Activated CD4-positive, alpha-beta memory T cell treated with anti-CD3 and anti-CD28 coated beads, Interleukin-2, amount 10 ng/mL, durations not matched to agents 7 days and 5 days (primary cell): ENCODE results near the gene EXOC3L4. TPM values are rescaled to one million over a fixed set of nuclear protein-coding genes. Genes with fewer than 3 reads are reported as not detected.

Source experiments
- CTCF ChIA-PET: fragments of 350-600 bp; sonication (Branson Sonifier 250); formaldehyde crosslinking; loops from one replicate; lab custom pipeline; 2021; ENCODE audit warnings: antibody characterized with exemption, inconsistent platforms; lab: Charles Lee
- POLR2A ChIA-PET: fragments of 350-600 bp; sonication (Branson Sonifier 250); formaldehyde crosslinking; loops from one replicate; lab custom pipeline; 2021; ENCODE audit warnings: antibody characterized with exemption; lab: Charles Lee
- DNase-seq: peaks from one replicate; pipeline ENCODE4 v3.0.0-alpha.2; 2020
- H3K27ac Mint-ChIP-seq: one replicate; pipeline ENCODE4 v1.8.0; 2021; ENCODE audit warnings: mild to moderate bottlenecking, mixed read lengths
- H3K27me3 Mint-ChIP-seq: one replicate; pipeline ENCODE4 v1.8.0; 2021; ENCODE audit warnings: mixed read lengths
- H3K36me3 Mint-ChIP-seq: one replicate; pipeline ENCODE4 v1.8.0; 2021; ENCODE audit warnings: low read depth, mixed read lengths
- H3K4me1 Mint-ChIP-seq: one replicate; pipeline ENCODE4 v1.8.0; 2021; ENCODE audit warnings: mixed read lengths
- H3K4me3 Mint-ChIP-seq: one replicate; pipeline ENCODE4 v1.8.0; 2021; ENCODE audit warnings: mild to moderate bottlenecking, mixed read lengths
- H3K9me3 Mint-ChIP-seq: one replicate; pipeline ENCODE4 v1.8.0; 2021; ENCODE audit warnings: mixed read lengths
- total RNA-seq, 2 experiments: library from RNA; stranded (reverse); gene quantifications; one replicate each; pipeline ENCODE4 v1.2.3, GENCODE V29; 2021

The EXOC3L4 gene
- total RNA-seq, 2 experiments from 2014 or later: not detected

- ChIA-PET POLR2A (no interaction called here), CTCF (no interaction called here)
- no peak overlapping the region for H3K4me3 Mint-ChIP-seq
Measured at GRCh38 chr14:103089386-103090335, 4.9 kb upstream of the EXOC3L4 start.

GRCh38 chr14:103090481-103091020 is 4.0 kb upstream of the EXOC3L4 start:
- no peaks in the 10 kb centered on the region for H3K36me3 Mint-ChIP-seq
- ChIA-PET POLR2A (no interaction called here), CTCF (interaction anchor here (0.6 kb wide), 1 partner anchor 498 kb away, joined by 4 read pairs; no protein-coding TSS in a partner anchor)
- peaks cover 1% of the 10 kb centered on the region for H3K27me3 Mint-ChIP-seq
- peak overlapping the region; percentile 17 for H3K4me3 Mint-ChIP-seq
- DNase-seq: no peak
- H3K9me3 Mint-ChIP-seq: no peaks in the 10 kb centered on the region
- H3K4me1 Mint-ChIP-seq: peaks cover 7% of the 10 kb centered on the region
- H3K27ac Mint-ChIP-seq: no peak overlapping the region

More at GRCh38 chr14:103089386-103090335, 4.9 kb upstream of the EXOC3L4 start:
- no peak for DNase-seq
- Mint-ChIP-seq H3K27ac (no peak overlapping the region), H3K36me3 (no peaks in the 10 kb centered on the region), H3K4me1 (peaks cover 7% of the 10 kb centered on the region), H3K9me3 (no peaks in the 10 kb centered on the region), H3K27me3 (peaks cover 4% of the 10 kb centered on the region)

- Mint-ChIP-seq H3K9me3 (no peaks in the 10 kb centered on the region), H3K27ac (no peak overlapping the region), H3K4me1 (peaks cover 7% of the 10 kb centered on the region), H3K4me3 (peak overlapping the region; percentile 17), H3K36me3 (no peaks in the 10 kb centered on the region), H3K27me3 (no peaks in the 10 kb centered on the region)
- DNase-seq: peak; percentile 78
- CTCF ChIA-PET: interaction anchor here (0.6 to 1.4 kb wide), 2 partner anchors 396 to 497 kb away, joined by 3 to 4 read pairs; no protein-coding TSS in a partner anchor
- POLR2A ChIA-PET: no interaction called here
Measured at GRCh38 chr14:103091041-103091882, 3.3 kb upstream of the EXOC3L4 start.

- no peaks in the 10 kb centered on the region for H3K27me3 Mint-ChIP-seq
- H3K9me3 Mint-ChIP-seq: no peaks in the 10 kb centered on the region
- CTCF ChIA-PET: interaction anchor here (0.9 to 1.4 kb wide), 2 partner anchors 97 to 396 kb away, joined by 3 to 4 read pairs; no protein-coding TSS in a partner anchor
- POLR2A ChIA-PET: no interaction called here
- H3K4me1 Mint-ChIP-seq: peaks cover 7% of the 10 kb centered on the region
- DNase-seq: no peak
- no peak overlapping the region for H3K27ac Mint-ChIP-seq
- no peak overlapping the region for H3K4me3 Mint-ChIP-seq
- no peaks in the 10 kb centered on the region for H3K36me3 Mint-ChIP-seq
Measured at GRCh38 chr14:103091883-103092222, 2.7 kb upstream of the EXOC3L4 start.

- Mint-ChIP-seq H3K9me3 (no peaks in the 10 kb centered on the region), H3K27me3 (no peaks in the 10 kb centered on the region), H3K4me3 (no peak overlapping the region), H3K36me3 (no peaks in the 10 kb centered on the region), H3K4me1 (peaks cover 7% of the 10 kb centered on the region), H3K27ac (no peak overlapping the region)
- CTCF ChIA-PET: interaction anchor here (0.6 kb wide), 1 partner anchor 11 kb away, joined by 5 read pairs; no protein-coding TSS in a partner anchor
- no peak for DNase-seq
- POLR2A ChIA-PET: no interaction called here
Measured at GRCh38 chr14:103093856-103094405, 594 bp upstream of the EXOC3L4 start.

GRCh38 chr14:103095210-103095778 is 769 bp downstream of the EXOC3L4 start:
- H3K36me3 Mint-ChIP-seq: no peaks in the 10 kb centered on the region
- peaks cover 7% of the 10 kb centered on the region for H3K4me1 Mint-ChIP-seq
- no peaks in the 10 kb centered on the region for H3K9me3 Mint-ChIP-seq
- POLR2A ChIA-PET: no interaction called here
- H3K4me3 Mint-ChIP-seq: no peak overlapping the region
- CTCF ChIA-PET: interaction anchor here (2.6 kb wide), 1 partner anchor 10 kb away, joined by 25 read pairs; no protein-coding TSS in a partner anchor
- H3K27me3 Mint-ChIP-seq: no peaks in the 10 kb centered on the region
- no peak for DNase-seq
- no peak overlapping the region for H3K27ac Mint-ChIP-seq

- CTCF ChIA-PET: interaction anchor here (0.6 to 2.6 kb wide), 3 partner anchors 9 to 281 kb away, joined by 3 to 25 read pairs (median 4); no protein-coding TSS in a partner anchor
- H3K4me3 Mint-ChIP-seq: no peak overlapping the region
- DNase-seq: no peak
- H3K4me1 Mint-ChIP-seq: peaks cover 2% of the 10 kb centered on the region
- POLR2A ChIA-PET: no interaction called here
- H3K27ac Mint-ChIP-seq: no peak overlapping the region
- no peaks in the 10 kb centered on the region for H3K36me3 Mint-ChIP-seq
- peaks cover 3% of the 10 kb centered on the region for H3K27me3 Mint-ChIP-seq
- H3K9me3 Mint-ChIP-seq: no peaks in the 10 kb centered on the region
Measured at GRCh38 chr14:103096387-103096786, 1.9 kb downstream of the EXOC3L4 start.

GRCh38 chr14:103097244-103097993 is 2.9 kb downstream of the EXOC3L4 start:
- Mint-ChIP-seq H3K36me3 (no peaks in the 10 kb centered on the region), H3K27me3 (peaks cover 10% of the 10 kb centered on the region), H3K27ac (no peak overlapping the region), H3K4me3 (no peak overlapping the region), H3K9me3 (no peaks in the 10 kb centered on the region), H3K4me1 (no peaks in the 10 kb centered on the region)
- CTCF ChIA-PET: interaction anchor here (2.6 kb wide), 1 partner anchor 8 kb away, joined by 25 read pairs; no protein-coding TSS in a partner anchor
- DNase-seq: no peak
- POLR2A ChIA-PET: no interaction called here

- H3K4me1 Mint-ChIP-seq: no peaks in the 10 kb centered on the region
- H3K27ac Mint-ChIP-seq: no peak overlapping the region
- ChIA-PET POLR2A (no interaction called here), CTCF (no interaction called here)
- H3K27me3 Mint-ChIP-seq: peaks cover 15% of the 10 kb centered on the region
- no peaks in the 10 kb centered on the region for H3K9me3 Mint-ChIP-seq
- H3K4me3 Mint-ChIP-seq: no peak overlapping the region
- H3K36me3 Mint-ChIP-seq: no peaks in the 10 kb centered on the region
- DNase-seq: no peak
Measured at GRCh38 chr14:103097994-103098957, 3.8 kb downstream of the EXOC3L4 start.

- CTCF ChIA-PET: no interaction called here
- no peak overlapping the region for H3K27ac Mint-ChIP-seq
- POLR2A ChIA-PET: no interaction called here
- no peak overlapping the region for H3K4me3 Mint-ChIP-seq
- peaks cover 2% of the 10 kb centered on the region for H3K4me1 Mint-ChIP-seq
- H3K27me3 Mint-ChIP-seq: peaks cover 19% of the 10 kb centered on the region
- DNase-seq: no peak
- H3K9me3 Mint-ChIP-seq: no peaks in the 10 kb centered on the region
- H3K36me3 Mint-ChIP-seq: no peaks in the 10 kb centered on the region
Measured at GRCh38 chr14:103099081-103099732, 4.7 kb downstream of the EXOC3L4 start.
